HG03064 (cell line): ENCODE results near the gene ZNF280C.
"Not testable (repeated sequence)": the region's sequence is repeated elsewhere in the genome, so short reads cannot be mapped to it uniquely, and the experiment has no call there.

Experiments used
- ATAC-seq: cut with Tn5 transposase; IDR thresholded peaks from one replicate; pipeline ENCODE4 v1.9.1; 2021; ENCODE audit warnings: low read depth; ENCODE audit not compliant: unreplicated experiment

The ZNF280C gene

GRCh38 chrX:130268449-130269170 lies at the start of gene ZNF280C:
TSS of gene ZNF280C (minus strand) at chrX:130268899. CDS start at chrX:130260449, 8,450 bp downstream.
- peak; percentile 91 for ATAC-seq

- ATAC-seq, result no peak
These were observed 36.1 kb upstream of the ZNF280C start for GRCh38 chrX:130304587-130305368.

GRCh38 chrX:130301977-130302376 lies 33.3 kb upstream of the ZNF280C start:
- ATAC-seq, result no peak

GRCh38 chrX:130301405-130301804 lies 32.7 kb upstream of the ZNF280C start:
- no peak for ATAC-seq

GRCh38 chrX:130300010-130300282 lies 31.2 kb upstream of the ZNF280C start:
- ATAC-seq, result no peak

GRCh38 chrX:130299279-130300009 lies 30.7 kb upstream of the ZNF280C start:
- no peak for ATAC-seq

GRCh38 chrX:130296743-130297142 lies 28.0 kb upstream of the ZNF280C start:
- no peak for ATAC-seq

GRCh38 chrX:130296297-130296678 lies 27.6 kb upstream of the ZNF280C start:
- ATAC-seq, result no peak

- no peak for ATAC-seq
These were observed 27.0 kb upstream of the ZNF280C start for GRCh38 chrX:130295519-130296296.

GRCh38 chrX:130287071-130287770 lies 18.5 kb upstream of the ZNF280C start:
- ATAC-seq, result no peak

GRCh38 chrX:130285710-130286109 lies 17.0 kb upstream of the ZNF280C start:
- ATAC-seq, result no peak

GRCh38 chrX:130285069-130285620 lies 16.4 kb upstream of the ZNF280C start:
- no peak for ATAC-seq

- ATAC-seq, result no peak
These were observed 13.5 kb upstream of the ZNF280C start for GRCh38 chrX:130282151-130282550.

GRCh38 chrX:130280901-130281300 lies 12.2 kb upstream of the ZNF280C start:
- no peak for ATAC-seq

- not testable (repeated sequence) for ATAC-seq
These were observed 3.6 kb upstream of the ZNF280C start for GRCh38 chrX:130272253-130272652.

GRCh38 chrX:130269391-130269790 lies 692 bp upstream of the ZNF280C start:
- not testable (repeated sequence) for ATAC-seq

GRCh38 chrX:130267956-130268448 lies 697 bp downstream of the ZNF280C start:
- no peak for ATAC-seq

- no peak for ATAC-seq
These were observed 4.1 kb downstream of the ZNF280C start for GRCh38 chrX:130264573-130264972.

GRCh38 chrX:130263016-130263415 lies 5.7 kb downstream of the ZNF280C start:
- no peak for ATAC-seq

- ATAC-seq, result no peak
These were observed 6.5 kb downstream of the ZNF280C start for GRCh38 chrX:130262231-130262630.
